ENCODE data around the gene TMEM106A. TPM values are rescaled to one million over a fixed set of nuclear protein-coding genes. Genes with fewer than 3 reads are reported as not detected.

Gene TMEM106A
- total and polyA plus RNA-seq, 2 of the 13 experiments (the other 11 are each of a cell fraction or from before 2014, with no cell fraction given), result 16.9 to 35.9 TPM

DNA sequence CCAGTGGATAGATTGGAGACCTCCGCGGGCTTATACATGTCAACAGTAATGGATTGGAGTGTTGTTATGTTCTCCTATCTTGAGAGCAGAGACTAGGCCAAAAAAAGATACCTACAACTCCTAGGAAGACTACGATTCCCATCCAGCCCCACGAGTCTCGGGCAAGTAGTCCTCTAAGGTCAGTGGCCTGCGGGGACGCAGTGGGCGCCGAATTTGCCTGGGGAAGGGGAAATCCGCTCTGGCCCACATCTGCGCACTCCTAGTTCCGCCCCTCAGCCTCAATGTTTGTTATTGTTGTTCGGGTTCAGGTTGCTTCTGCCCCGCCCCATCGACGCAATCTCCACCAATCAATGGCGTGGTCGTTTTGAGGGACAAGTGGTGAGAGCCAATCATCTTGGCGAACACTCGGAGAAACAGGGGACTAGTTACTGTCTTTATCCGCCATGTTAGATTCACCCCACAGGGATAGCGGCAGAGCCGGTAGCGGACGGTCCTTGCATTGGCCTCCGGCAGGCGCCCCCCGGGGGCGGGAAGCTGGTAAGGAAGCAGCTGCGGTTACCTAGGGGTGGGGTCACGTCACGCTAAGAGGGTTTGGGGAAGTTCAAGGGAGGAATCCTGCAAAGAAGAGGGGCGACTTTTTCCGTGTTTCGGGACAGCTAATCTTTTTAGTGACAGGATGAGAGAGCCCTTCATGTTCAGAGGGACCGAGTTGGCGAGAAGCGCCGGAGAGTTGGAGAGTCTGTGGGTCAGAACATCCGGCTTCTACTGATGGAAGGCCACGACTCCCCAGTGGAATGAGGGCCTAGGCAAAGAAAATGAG lies 40.7 kb upstream of the TMEM106A start, which contains the start of gene NBR1 (continued):
- TF ChIP-seq, protein P1, sequence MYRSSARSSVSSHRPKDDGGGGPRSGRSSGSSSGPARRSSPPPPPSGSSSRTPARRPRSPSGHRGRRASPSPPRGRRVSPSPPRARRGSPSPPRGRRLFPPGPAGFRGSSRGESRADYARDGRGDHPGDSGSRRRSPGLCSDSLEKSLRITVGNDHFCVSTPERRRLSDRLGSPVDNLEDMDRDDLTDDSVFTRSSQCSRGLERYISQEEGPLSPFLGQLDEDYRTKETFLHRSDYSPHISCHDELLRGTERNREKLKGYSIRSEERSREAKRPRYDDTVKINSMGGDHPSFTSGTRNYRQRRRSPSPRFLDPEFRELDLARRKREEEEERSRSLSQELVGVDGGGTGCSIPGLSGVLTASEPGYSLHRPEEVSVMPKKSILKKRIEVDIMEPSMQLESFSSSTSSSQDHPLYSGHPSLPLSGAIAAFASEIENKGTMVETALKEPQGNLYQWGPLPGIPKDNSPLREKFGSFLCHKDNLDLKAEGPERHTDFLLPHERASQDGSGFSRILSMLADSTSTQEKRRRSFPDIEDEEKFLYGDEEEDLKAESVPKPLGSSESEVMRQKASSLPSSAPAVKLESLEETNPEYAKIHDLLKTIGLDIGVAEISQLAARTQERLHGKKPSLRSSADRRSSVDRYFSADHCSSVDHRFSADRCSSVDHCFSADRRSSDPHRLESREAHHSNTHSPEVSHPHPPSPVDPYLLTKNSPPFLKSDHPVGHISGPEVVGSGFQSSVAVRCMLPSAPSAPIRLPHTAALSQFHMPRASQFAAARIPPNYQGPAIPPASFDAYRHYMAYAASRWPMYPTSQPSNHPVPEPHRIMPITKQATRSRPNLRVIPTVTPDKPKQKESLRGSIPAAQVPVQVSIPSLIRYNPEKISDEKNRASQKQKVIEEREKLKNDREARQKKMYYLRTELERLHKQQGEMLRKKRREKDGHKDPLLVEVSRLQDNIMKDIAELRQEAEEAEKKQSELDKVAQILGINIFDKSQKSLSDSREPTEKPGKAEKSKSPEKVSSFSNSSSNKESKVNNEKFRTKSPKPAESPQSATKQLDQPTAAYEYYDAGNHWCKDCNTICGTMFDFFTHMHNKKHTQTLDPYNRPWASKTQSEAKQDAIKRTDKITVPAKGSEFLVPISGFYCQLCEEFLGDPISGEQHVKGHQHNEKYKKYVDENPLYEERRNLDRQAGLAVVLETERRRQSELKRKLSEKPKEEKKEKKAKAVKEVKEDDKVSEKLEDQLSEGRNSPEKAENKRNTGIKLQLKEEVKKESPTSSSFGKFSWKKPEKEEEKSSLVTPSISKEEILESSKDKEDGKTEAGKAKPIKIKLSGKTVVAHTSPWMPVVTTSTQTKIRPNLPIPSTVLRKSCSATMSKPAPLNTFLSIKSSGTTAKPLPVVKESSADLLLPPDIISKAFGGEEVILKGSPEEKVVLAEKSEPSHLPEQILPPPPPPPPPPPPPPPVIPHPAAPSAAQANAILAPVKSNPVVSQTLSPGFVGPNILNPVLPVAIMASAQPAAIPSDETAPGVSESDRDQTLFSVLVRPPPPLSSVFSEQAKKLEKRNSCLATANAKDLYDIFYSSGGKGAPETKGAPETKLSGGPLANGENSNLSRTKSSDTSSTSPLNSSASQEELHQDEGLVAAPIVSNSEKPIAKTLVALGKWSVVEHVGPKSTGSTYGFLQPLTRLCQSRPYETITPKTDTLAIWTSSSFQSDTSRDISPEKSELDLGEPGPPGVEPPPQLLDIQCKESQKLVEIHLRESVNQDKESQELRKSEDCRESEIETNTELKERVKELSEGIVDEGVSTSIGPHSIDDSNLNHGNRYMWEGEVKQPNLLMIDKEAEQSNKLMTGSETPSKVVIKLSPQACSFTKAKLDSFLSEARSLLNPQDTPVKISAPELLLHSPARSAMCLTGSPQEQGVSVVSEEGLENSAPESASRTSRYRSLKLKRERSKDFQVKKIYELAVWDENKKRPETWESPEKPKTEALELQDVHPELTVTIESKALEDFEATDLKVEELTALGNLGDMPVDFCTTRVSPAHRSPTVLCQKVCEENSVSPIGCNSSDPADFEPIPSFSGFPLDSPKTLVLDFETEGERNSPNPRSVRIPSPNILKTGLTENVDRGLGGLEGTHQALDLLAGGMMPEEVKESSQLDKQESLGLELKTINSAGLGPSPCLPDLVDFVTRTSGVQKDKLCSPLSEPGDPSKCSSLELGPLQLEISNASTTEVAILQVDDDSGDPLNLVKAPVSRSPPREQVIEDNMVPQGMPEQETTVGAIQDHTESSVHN (CRISPR knock-in tag; IDR thresholded peaks at IDR 0.05), result no peak
- TF ChIP-seq, protein P2, sequence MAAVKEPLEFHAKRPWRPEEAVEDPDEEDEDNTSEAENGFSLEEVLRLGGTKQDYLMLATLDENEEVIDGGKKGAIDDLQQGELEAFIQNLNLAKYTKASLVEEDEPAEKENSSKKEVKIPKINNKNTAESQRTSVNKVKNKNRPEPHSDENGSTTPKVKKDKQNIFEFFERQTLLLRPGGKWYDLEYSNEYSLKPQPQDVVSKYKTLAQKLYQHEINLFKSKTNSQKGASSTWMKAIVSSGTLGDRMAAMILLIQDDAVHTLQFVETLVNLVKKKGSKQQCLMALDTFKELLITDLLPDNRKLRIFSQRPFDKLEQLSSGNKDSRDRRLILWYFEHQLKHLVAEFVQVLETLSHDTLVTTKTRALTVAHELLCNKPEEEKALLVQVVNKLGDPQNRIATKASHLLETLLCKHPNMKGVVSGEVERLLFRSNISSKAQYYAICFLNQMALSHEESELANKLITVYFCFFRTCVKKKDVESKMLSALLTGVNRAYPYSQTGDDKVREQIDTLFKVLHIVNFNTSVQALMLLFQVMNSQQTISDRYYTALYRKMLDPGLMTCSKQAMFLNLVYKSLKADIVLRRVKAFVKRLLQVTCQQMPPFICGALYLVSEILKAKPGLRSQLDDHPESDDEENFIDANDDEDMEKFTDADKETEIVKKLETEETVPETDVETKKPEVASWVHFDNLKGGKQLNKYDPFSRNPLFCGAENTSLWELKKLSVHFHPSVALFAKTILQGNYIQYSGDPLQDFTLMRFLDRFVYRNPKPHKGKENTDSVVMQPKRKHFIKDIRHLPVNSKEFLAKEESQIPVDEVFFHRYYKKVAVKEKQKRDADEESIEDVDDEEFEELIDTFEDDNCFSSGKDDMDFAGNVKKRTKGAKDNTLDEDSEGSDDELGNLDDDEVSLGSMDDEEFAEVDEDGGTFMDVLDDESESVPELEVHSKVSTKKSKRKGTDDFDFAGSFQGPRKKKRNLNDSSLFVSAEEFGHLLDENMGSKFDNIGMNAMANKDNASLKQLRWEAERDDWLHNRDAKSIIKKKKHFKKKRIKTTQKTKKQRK (IDR thresholded peaks at IDR 0.05; ENCODE audit: low read length), result peak; percentile 31; the same call in 1 of the 2 replicates
- TF ChIP-seq GZF1 (CRISPR knock-in tag; IDR thresholded peaks at IDR 0.05) (peak; percentile 49), ZNF343 (CRISPR knock-in tag; IDR thresholded peaks at IDR 0.05) (0 out of 2 replicates have a peak, but pooled peaks have one; percentile 1), CHD4 (IDR thresholded peaks at IDR 0.05; ENCODE audit: borderline replicate concordance, low read length) (no peak; the same call in 1 of the 2 replicates), FOXO1 (CRISPR knock-in tag; IDR thresholded peaks at IDR 0.05) (peak; percentile 65; the same call in 1 of the 2 replicates), NKX3-1 (CRISPR knock-in tag; IDR thresholded peaks at IDR 0.05) (peak; percentile 21; the same call in 1 of the 2 replicates), ZNF589 (CRISPR knock-in tag; conservative IDR thresholded peaks at IDR 0.05) (peak; percentile 86), ARNT (IDR thresholded peaks at IDR 0.05) (no peak)
- TF ChIP-seq, protein P3, sequence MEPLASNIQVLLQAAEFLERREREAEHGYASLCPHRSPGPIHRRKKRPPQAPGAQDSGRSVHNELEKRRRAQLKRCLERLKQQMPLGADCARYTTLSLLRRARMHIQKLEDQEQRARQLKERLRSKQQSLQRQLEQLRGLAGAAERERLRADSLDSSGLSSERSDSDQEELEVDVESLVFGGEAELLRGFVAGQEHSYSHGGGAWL (CRISPR knock-in tag; IDR thresholded peaks at IDR 0.05), result peak; percentile 46; the same call in 1 of the 2 replicates
- TF ChIP-seq, protein P4, sequence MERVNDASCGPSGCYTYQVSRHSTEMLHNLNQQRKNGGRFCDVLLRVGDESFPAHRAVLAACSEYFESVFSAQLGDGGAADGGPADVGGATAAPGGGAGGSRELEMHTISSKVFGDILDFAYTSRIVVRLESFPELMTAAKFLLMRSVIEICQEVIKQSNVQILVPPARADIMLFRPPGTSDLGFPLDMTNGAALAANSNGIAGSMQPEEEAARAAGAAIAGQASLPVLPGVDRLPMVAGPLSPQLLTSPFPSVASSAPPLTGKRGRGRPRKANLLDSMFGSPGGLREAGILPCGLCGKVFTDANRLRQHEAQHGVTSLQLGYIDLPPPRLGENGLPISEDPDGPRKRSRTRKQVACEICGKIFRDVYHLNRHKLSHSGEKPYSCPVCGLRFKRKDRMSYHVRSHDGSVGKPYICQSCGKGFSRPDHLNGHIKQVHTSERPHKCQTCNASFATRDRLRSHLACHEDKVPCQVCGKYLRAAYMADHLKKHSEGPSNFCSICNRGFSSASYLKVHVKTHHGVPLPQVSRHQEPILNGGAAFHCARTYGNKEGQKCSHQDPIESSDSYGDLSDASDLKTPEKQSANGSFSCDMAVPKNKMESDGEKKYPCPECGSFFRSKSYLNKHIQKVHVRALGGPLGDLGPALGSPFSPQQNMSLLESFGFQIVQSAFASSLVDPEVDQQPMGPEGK (CRISPR knock-in tag; IDR thresholded peaks at IDR 0.05), result peak; percentile 97
- TF ChIP-seq, protein P5, sequence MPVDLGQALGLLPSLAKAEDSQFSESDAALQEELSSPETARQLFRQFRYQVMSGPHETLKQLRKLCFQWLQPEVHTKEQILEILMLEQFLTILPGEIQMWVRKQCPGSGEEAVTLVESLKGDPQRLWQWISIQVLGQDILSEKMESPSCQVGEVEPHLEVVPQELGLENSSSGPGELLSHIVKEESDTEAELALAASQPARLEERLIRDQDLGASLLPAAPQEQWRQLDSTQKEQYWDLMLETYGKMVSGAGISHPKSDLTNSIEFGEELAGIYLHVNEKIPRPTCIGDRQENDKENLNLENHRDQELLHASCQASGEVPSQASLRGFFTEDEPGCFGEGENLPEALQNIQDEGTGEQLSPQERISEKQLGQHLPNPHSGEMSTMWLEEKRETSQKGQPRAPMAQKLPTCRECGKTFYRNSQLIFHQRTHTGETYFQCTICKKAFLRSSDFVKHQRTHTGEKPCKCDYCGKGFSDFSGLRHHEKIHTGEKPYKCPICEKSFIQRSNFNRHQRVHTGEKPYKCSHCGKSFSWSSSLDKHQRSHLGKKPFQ (CRISPR knock-in tag; IDR thresholded peaks at IDR 0.05; ENCODE audit: insufficient replicate concordance), result peak; percentile 27

Data from HepG2 (cell line).